BLaER1 treated with 17β-estradiol and CSF1 and Interleukin-3, amounts not matched to agents 10 nM and 100 nM (cell line): Measurements from ENCODE around the gene GJE1.
A peak's percentile ranks its signal among the peaks of the same experiment; 100 is the strongest.
"Not testable (repeated sequence)": the region's sequence is repeated elsewhere in the genome, so short reads cannot be mapped to it uniquely, and the experiment has no call there.

Source experiments
- H3K27ac ChIP-seq, 11 experiments: shearing (Covaris generic); formaldehyde crosslinking; 2 replicates each; pipeline ENCODE4 v1.8.1; 2022
- H3K27me3 ChIP-seq, 11 experiments: shearing (Covaris generic); formaldehyde crosslinking; 2 replicates each; pipeline ENCODE4 v1.8.1; 2022
- H3K36me3 ChIP-seq, 11 experiments: shearing (Covaris generic); formaldehyde crosslinking; 2 replicates each; pipeline ENCODE4 v1.8.1; 2022
- H3K4me1 ChIP-seq, 10 experiments: shearing (Covaris generic); formaldehyde crosslinking; 2 replicates each; pipeline ENCODE4 v1.8.1; 2022
- H3K4me2 ChIP-seq, 11 experiments: shearing (Covaris generic); formaldehyde crosslinking; 2 replicates each; pipeline ENCODE4 v1.8.1; 2022
- H3K4me3 ChIP-seq, 10 experiments: shearing (Covaris generic); formaldehyde crosslinking; 2 replicates each; pipeline ENCODE4 v1.8.1; 2022
- H3K9ac ChIP-seq, 11 experiments: shearing (Covaris generic); formaldehyde crosslinking; 2 replicates each; pipeline ENCODE4 v1.8.1; 2022
- H3K9me3 ChIP-seq, 11 experiments: shearing (Covaris generic); formaldehyde crosslinking; replicated peaks in 1 of 11; 2 replicates each; pipeline ENCODE4 v1.8.1; 2022
- H4K20me1 ChIP-seq, 11 experiments: shearing (Covaris generic); formaldehyde crosslinking; 2 replicates each; pipeline ENCODE4 v1.8.1; 2022
- Cebpa-rat ChIP-seq, 11 experiments: shearing (Covaris generic); IDR thresholded peaks; 2 replicates each; pipeline ENCODE4 v1.8.1; 2022

Gene GJE1

GRCh38 chr6:142130814-142131213 lies 1.9 kb upstream of the GJE1 start:
- Histone ChIP-seq H3K4me3 (no peak overlapping the region), H3K4me2 (no peak overlapping the region), H3K9me3 (peaks cover 0 to 7% (median 0%) of the 10 kb centered on the region in 11 experiments; a peak in 1 of 22 replicates), H3K4me1 (no peaks in the 10 kb centered on the region), H3K9ac (no peak overlapping the region), H3K36me3 (no peaks in the 10 kb centered on the region), H3K27ac (no peak overlapping the region), H3K27me3 (no peaks in the 10 kb centered on the region), H4K20me1 (no peaks in the 10 kb centered on the region)
- TF ChIP-seq Cebpa-rat (IDR thresholded peaks at IDR 0.05): no peak

DNA sequence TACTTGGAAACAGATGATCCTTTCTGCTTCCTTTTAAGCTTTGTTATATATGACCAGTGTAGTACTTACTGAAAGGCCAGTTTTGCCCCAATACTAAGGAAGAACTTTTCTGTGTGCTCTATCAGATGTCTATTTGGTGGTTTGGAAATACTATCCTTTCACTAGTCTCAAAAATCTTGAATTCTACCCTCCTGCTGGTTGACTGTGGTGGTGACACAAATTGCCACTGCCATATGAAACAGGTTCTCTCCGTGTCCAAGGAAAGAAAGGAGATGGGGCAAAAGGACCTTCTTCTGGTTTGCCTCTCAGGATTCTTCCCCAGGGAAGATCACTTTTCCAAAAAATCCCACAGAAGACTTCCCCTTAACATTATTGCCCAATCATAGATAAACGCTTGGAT lies 6.2 kb downstream of the GJE1 start:
- Histone ChIP-seq H3K4me2 (no peak overlapping the region), H3K27ac (no peak overlapping the region), H3K36me3 (no peaks in the 10 kb centered on the region), H4K20me1 (no peaks in the 10 kb centered on the region), H3K9ac (no peak overlapping the region), H3K9me3 (no peaks in the 10 kb centered on the region), H3K27me3 (no peaks in the 10 kb centered on the region), H3K4me1 (no peaks in the 10 kb centered on the region), H3K4me3 (no peak overlapping the region)
- no peak for TF ChIP-seq Cebpa-rat (IDR thresholded peaks at IDR 0.05)

- not testable (repeated sequence) for H3K36me3 ChIP-seq, H3K4me2 ChIP-seq, H3K4me1 ChIP-seq, H3K4me3 ChIP-seq, H4K20me1 ChIP-seq, H3K9me3 ChIP-seq, H3K9ac ChIP-seq, H3K27ac ChIP-seq, H3K27me3 ChIP-seq
These were observed 8.8 kb downstream of the GJE1 start for GRCh38 chr6:142141531-142141930.

DNA sequence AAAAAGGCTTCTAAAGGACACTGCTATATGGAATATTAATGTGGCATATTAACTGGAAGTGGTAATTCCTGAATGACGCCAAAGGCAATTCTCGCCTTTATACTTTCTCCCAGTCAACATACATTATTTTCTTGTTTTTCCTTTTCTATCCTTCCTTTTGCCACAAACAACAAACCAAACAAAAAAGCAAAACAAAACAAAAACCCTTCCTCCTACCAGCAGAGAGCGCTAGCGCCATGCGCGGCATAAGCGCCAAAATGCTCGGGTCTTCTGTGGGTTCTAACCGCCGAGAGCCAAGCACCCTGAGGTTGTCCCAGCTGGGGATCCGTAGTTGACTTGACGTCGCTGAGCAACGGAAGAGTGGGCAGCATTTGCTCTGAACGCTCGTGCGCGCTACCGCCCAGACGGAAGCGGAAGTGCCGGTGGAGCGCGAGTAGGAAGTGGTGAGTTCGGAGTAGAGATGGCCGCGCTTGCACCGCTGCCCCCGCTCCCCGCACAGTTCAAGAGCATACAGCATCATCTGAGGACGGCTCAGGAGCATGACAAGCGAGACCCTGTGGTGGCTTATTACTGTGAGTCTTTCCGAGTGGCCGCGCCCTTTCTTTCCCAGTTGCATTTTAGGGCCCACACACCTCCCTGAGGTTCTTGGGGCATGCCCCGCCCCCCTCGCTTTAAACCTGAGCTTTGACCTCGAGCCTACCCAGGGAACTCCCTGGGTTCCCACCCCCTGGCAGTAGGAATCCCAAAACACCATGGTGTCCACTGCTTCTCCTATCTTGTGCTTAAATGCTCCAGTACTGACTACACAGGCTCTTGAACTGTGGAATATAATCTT lies 14.3 kb downstream of the GJE1 start, which contains the start of the genes NMBR and VTA1:
Gene NMBR (minus strand): TSS at position 295 of the 835 bp plus-strand sequence. CDS start 58,464 bp downstream, outside the sequence.
Gene VTA1 (plus strand): TSS at position 436 of the 835 bp plus-strand sequence. CDS start 25 bp downstream, at position 461.
- peak within 1 kb of the TSS; percentile 81 to 100 (median 87) for H3K4me2 ChIP-seq
- H3K4me3 ChIP-seq: peak within 1 kb of the TSS; percentile 72 to 97 (median 87)
- H3K27me3 ChIP-seq: no peaks in the 10 kb centered on the region
- H4K20me1 ChIP-seq: peaks cover 14 to 43% (median 35%) of the 10 kb centered on the region in 11 experiments; a peak in 19 of 22 replicates
- no peak for TF ChIP-seq Cebpa-rat (IDR thresholded peaks at IDR 0.05)
- peaks cover 0 to 4% (median 0%) of the 10 kb centered on the region in 11 experiments; a peak in 1 of 22 replicates for H3K9me3 ChIP-seq
- H3K27ac ChIP-seq: peak within 1 kb of the TSS; percentile 68 to 84 (median 77)
- peaks cover 12 to 32% (median 21%) of the 10 kb centered on the region in 10 experiments for H3K4me1 ChIP-seq
- peak within 1 kb of the TSS; percentile 72 to 87 (median 84) for H3K9ac ChIP-seq
- H3K36me3 ChIP-seq: peaks cover 11 to 39% (median 23%) of the 10 kb centered on the region in 11 experiments; a peak in 18 of 22 replicates

- no peak overlapping the region for H3K9ac ChIP-seq
- H4K20me1 ChIP-seq: peaks cover 26 to 97% (median 88%) of the 10 kb centered on the region in 11 experiments; a peak in 19 of 22 replicates
- no peak for TF ChIP-seq Cebpa-rat (IDR thresholded peaks at IDR 0.05)
- peaks cover 11 to 42% (median 32%) of the 10 kb centered on the region in 11 experiments; a peak in 18 of 22 replicates for H3K36me3 ChIP-seq
- H3K4me1 ChIP-seq: peaks cover 12 to 33% (median 15%) of the 10 kb centered on the region in 10 experiments
- H3K4me2 ChIP-seq: no peak overlapping the region
- peaks cover 0 to 4% (median 0%) of the 10 kb centered on the region in 11 experiments; a peak in 2 of 22 replicates for H3K9me3 ChIP-seq
- H3K27ac ChIP-seq: no peak overlapping the region
- H3K27me3 ChIP-seq: no peaks in the 10 kb centered on the region
- no peak overlapping the region for H3K4me3 ChIP-seq
These were observed 20.0 kb downstream of the GJE1 start for GRCh38 chr6:142152746-142153145.

- H3K4me2 ChIP-seq: no peak overlapping the region
- H3K4me1 ChIP-seq: peaks cover 9 to 29% (median 11%) of the 10 kb centered on the region in 10 experiments
- H3K9ac ChIP-seq: no peak overlapping the region
- no peaks in the 10 kb centered on the region for H3K27me3 ChIP-seq
- TF ChIP-seq Cebpa-rat (IDR thresholded peaks at IDR 0.05): no peak
- peaks cover 11 to 42% (median 33%) of the 10 kb centered on the region in 11 experiments; a peak in 19 of 22 replicates for H3K36me3 ChIP-seq
- peaks cover 0 to 4% (median 0%) of the 10 kb centered on the region in 11 experiments; a peak in 2 of 22 replicates for H3K9me3 ChIP-seq
- no peak overlapping the region for H3K27ac ChIP-seq
- H4K20me1 ChIP-seq: peaks cover 28 to 97% (median 88%) of the 10 kb centered on the region in 11 experiments; a peak in 19 of 22 replicates
- no peak overlapping the region for H3K4me3 ChIP-seq
These were observed 20.5 kb downstream of the GJE1 start for GRCh38 chr6:142153196-142153595.

DNA sequence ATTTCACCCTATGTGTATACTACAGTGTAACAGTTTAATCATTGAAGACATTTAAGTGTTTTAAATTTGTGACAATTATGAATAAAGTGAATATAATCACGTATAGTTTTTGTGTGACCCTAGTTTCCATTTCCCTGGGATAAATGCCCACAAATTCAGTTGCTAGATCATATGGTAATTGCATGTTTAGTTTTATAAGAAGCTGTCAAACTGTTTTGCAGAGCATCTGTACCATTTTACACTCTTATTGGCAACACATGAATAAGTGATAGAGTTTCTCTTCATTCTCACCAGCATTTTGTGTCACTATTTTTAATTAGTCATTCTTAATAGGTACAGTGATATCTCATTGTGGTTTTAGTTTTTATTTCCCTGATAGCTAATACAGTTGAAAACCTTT lies 21.6 kb downstream of the GJE1 start:
- Histone ChIP-seq H3K36me3 (peaks cover 11 to 41% (median 36%) of the 10 kb centered on the region in 11 experiments; a peak in 21 of 22 replicates), H3K4me1 (peaks cover 0 to 18% (median under 1%) of the 10 kb centered on the region in 10 experiments; a peak in 8 of 20 replicates), H4K20me1 (peaks cover 34 to 98% (median 87%) of the 10 kb centered on the region in 11 experiments; a peak in 20 of 22 replicates), H3K4me3 (no peak overlapping the region), H3K9ac (no peak overlapping the region), H3K4me2 (no peak overlapping the region), H3K27me3 (no peaks in the 10 kb centered on the region), H3K27ac (no peak overlapping the region), H3K9me3 (peaks cover 0 to 4% (median 0%) of the 10 kb centered on the region in 11 experiments; a peak in 2 of 22 replicates)
- TF ChIP-seq Cebpa-rat (IDR thresholded peaks at IDR 0.05): no peak

GRCh38 chr6:142155091-142155490 lies 22.4 kb downstream of the GJE1 start:
- no peak for TF ChIP-seq Cebpa-rat (IDR thresholded peaks at IDR 0.05)
- H3K9ac ChIP-seq: no peak overlapping the region
- peaks cover 0 to 4% (median 0%) of the 10 kb centered on the region in 11 experiments; a peak in 2 of 22 replicates for H3K9me3 ChIP-seq
- H3K4me2 ChIP-seq: no peak overlapping the region
- H3K36me3 ChIP-seq: peaks cover 14 to 43% (median 36%) of the 10 kb centered on the region in 11 experiments
- peaks cover 0 to 10% (median 0%) of the 10 kb centered on the region in 10 experiments; a peak in 6 of 20 replicates for H3K4me1 ChIP-seq
- no peaks in the 10 kb centered on the region for H3K27me3 ChIP-seq
- peaks cover 40 to 99% (median 91%) of the 10 kb centered on the region in 11 experiments; a peak in 21 of 22 replicates for H4K20me1 ChIP-seq
- no peak overlapping the region for H3K27ac ChIP-seq
- no peak overlapping the region for H3K4me3 ChIP-seq
